HepG2 (cell line): Measurements from ENCODE around the gene ABL2. TPM values are rescaled to one million over a fixed set of nuclear protein-coding genes. Genes with fewer than 3 reads are reported as not detected.

Experiments used
- ADNP ChIP-seq: sonication (generic); formaldehyde crosslinking; IDR thresholded peaks from 2 replicates; pipeline ENCODE4 v1.4.0; 2020; ENCODE audit warnings: missing genetic modification reagents
- ARHGAP35 ChIP-seq: sonication (generic); formaldehyde crosslinking; IDR thresholded peaks from 2 replicates; pipeline ENCODE4 v1.9.0; 2022; ENCODE audit warnings: mild to moderate bottlenecking, inconsistent platforms, moderate library complexity, missing genetic modification reagents, borderline replicate concordance
- BCL6 ChIP-seq: IDR thresholded peaks from 2 replicates; pipeline ENCODE4 v1.6.1; 2016; ENCODE audit warnings: missing genetic modification reagents, missing compliant biosample characterization
- BRCA1 ChIP-seq: sonication (generic); formaldehyde crosslinking; IDR thresholded peaks from 2 replicates; pipeline ENCODE4 v1.4.0; 2020; ENCODE audit warnings: missing genetic modification reagents
- GPN1 ChIP-seq: sonication (generic); formaldehyde crosslinking; IDR thresholded peaks from 2 replicates; pipeline ENCODE4 v1.5.1; 2020; ENCODE audit warnings: missing genetic modification reagents, borderline replicate concordance
- GZF1 ChIP-seq: sonication (generic); formaldehyde crosslinking; IDR thresholded peaks from 2 replicates; pipeline ENCODE4 v1.5.1; 2020; ENCODE audit warnings: mild to moderate bottlenecking, missing genetic modification reagents
- HDAC6 ChIP-seq: fragments of 200-600 bp; sonication (generic); IDR thresholded peaks from 2 replicates; pipeline ENCODE4 v1.7.0; 2017; ENCODE audit warnings: mild to moderate bottlenecking, antibody characterized with exemption, low read length, low read depth
- HOXD1 ChIP-seq: sonication (generic); formaldehyde crosslinking; IDR thresholded peaks from 2 replicates; pipeline ENCODE4 v1.5.0; 2020; ENCODE audit warnings: missing genetic modification reagents
- JDP2 ChIP-seq: sonication (generic); formaldehyde crosslinking; IDR thresholded peaks from 2 replicates; pipeline ENCODE4 v1.8.1; 2022; ENCODE audit warnings: missing genetic modification reagents, borderline replicate concordance
- MAFF ChIP-seq: IDR thresholded peaks from 2 replicates; pipeline ENCODE4 v1.6.1; 2011; ENCODE audit warnings: low read depth, low read length, improper control_type of control experiment
- SMAD3 ChIP-seq: sonication (generic); formaldehyde crosslinking; IDR thresholded peaks from 2 replicates; pipeline ENCODE4 v1.4.0; 2020; ENCODE audit warnings: missing genetic modification reagents
- SMAD9 ChIP-seq: sonication (generic); formaldehyde crosslinking; IDR thresholded peaks from 2 replicates; pipeline ENCODE4 v1.5.1; 2020; ENCODE audit warnings: mild to moderate bottlenecking, missing genetic modification reagents
- SOX6 ChIP-seq, 2 experiments: fragments of 450-650 bp in 1 of 2; sonication (generic) in 1 of 2; formaldehyde crosslinking in 1 of 2; IDR thresholded peaks; 2 replicates each; pipeline versions ENCODE4 v1.4.0 to v1.6.1; 2017 to 2020; ENCODE audit warnings: antibody characterized with exemption in 1 of 2, mild to moderate bottlenecking in 1 of 2, missing genetic modification reagents in 1 of 2
- TCF12 ChIP-seq, 2 experiments: fragments of 450-650 bp in 1 of 2; sonication (generic) in 1 of 2; formaldehyde crosslinking in 1 of 2; IDR thresholded peaks; 2 replicates each; pipeline versions ENCODE4 v1.6.1 to v1.8.0; 2017 to 2022; ENCODE audit warnings: antibody characterized with exemption in 1 of 2, mild to moderate bottlenecking in 1 of 2, missing genetic modification reagents in 1 of 2, moderate library complexity in 1 of 2
- XBP1 ChIP-seq: sonication (generic); formaldehyde crosslinking; IDR thresholded peaks from 2 replicates; pipeline ENCODE4 v1.5.0; 2020; ENCODE audit warnings: missing genetic modification reagents
- ZBTB20 ChIP-seq: sonication (generic); formaldehyde crosslinking; IDR thresholded peaks from 2 replicates; pipeline ENCODE4 v1.8.1; 2023; ENCODE audit warnings: missing genetic modification reagents, low read depth, mild to moderate bottlenecking, borderline replicate concordance
- ZNF382 ChIP-seq: sonication (generic); formaldehyde crosslinking; IDR thresholded peaks from 2 replicates; pipeline ENCODE4 v1.5.0; 2020; ENCODE audit warnings: missing genetic modification reagents, mild to moderate bottlenecking, borderline replicate concordance
- ZNF572 ChIP-seq: sonication (generic); formaldehyde crosslinking; IDR thresholded peaks from 2 replicates; pipeline ENCODE4 v1.5.1; 2020; ENCODE audit warnings: mild to moderate bottlenecking, missing genetic modification reagents
- ZNF672 ChIP-seq: sonication (generic); formaldehyde crosslinking; IDR thresholded peaks from 2 replicates; pipeline ENCODE4 v1.8.1; 2022; ENCODE audit warnings: missing genetic modification reagents
- ZNF747 ChIP-seq: sonication (generic); formaldehyde crosslinking; IDR thresholded peaks from 2 replicates; pipeline ENCODE4 v1.8.1; 2023; ENCODE audit warnings: missing genetic modification reagents, mild to moderate bottlenecking, borderline replicate concordance
- ZNF839 ChIP-seq: sonication (generic); formaldehyde crosslinking; IDR thresholded peaks from 2 replicates; pipeline ENCODE4 v1.4.0; 2020; ENCODE audit warnings: missing genetic modification reagents, mild to moderate bottlenecking, borderline replicate concordance
- polyA plus RNA-seq, 8 experiments: library from polyadenylated mRNA; depleted of rRNA in 3 of 8; stranded (reverse) in 7 of 8; unstranded in 1 of 8; fragments of >200 nt; fragmentation: Illumina TruSeq in 4 of 8; extraction: Trizol in 4 of 8; gene quantifications; 2 replicates each; pipeline versions ENCODE4 v1.2.1 to v1.2.3, GENCODE V29; 2011 to 2016; ENCODE audit warnings: low read depth in 4 of 8, missing spikeins in 1 of 8, mixed read lengths in 1 of 8; ENCODE audit not compliant: insufficient read depth in 1 of 8
- total RNA-seq, 5 experiments: library from RNA; depleted of rRNA; stranded (reverse); fragments of >200 nt; fragmentation: Illumina TruSeq; extraction: Trizol; gene quantifications; 2 replicates each; pipeline ENCODE4 v1.2.3, GENCODE V29; 2016; ENCODE audit warnings: low read depth in 1 of 5
- TF ChIP-seq, protein P1 (sequence below): IDR thresholded peaks from 2 replicates; pipeline ENCODE4 v1.6.1; 2016; ENCODE audit warnings: missing genetic modification reagents, missing compliant biosample characterization
- TF ChIP-seq, protein P2 (sequence below): sonication (generic); formaldehyde crosslinking; IDR thresholded peaks from 2 replicates; pipeline ENCODE4 v1.5.1; 2020; ENCODE audit warnings: missing genetic modification reagents, mild to moderate bottlenecking, borderline replicate concordance
- TF ChIP-seq, protein P3 (sequence below): conservative IDR thresholded peaks from 2 replicates; pipeline ENCODE4 v1.6.1; 2018; ENCODE audit warnings: missing genetic modification reagents
- TF ChIP-seq, protein P4 (sequence below): sonication (generic); formaldehyde crosslinking; IDR thresholded peaks from 2 replicates; pipeline ENCODE4 v1.4.0; 2020; ENCODE audit warnings: missing genetic modification reagents

Gene ABL2
- total and polyA plus RNA-seq, 2 of the 13 experiments (the other 11 are each of a cell fraction or from before 2014, with no cell fraction given), result 5.8 to 6.0 TPM

DNA sequence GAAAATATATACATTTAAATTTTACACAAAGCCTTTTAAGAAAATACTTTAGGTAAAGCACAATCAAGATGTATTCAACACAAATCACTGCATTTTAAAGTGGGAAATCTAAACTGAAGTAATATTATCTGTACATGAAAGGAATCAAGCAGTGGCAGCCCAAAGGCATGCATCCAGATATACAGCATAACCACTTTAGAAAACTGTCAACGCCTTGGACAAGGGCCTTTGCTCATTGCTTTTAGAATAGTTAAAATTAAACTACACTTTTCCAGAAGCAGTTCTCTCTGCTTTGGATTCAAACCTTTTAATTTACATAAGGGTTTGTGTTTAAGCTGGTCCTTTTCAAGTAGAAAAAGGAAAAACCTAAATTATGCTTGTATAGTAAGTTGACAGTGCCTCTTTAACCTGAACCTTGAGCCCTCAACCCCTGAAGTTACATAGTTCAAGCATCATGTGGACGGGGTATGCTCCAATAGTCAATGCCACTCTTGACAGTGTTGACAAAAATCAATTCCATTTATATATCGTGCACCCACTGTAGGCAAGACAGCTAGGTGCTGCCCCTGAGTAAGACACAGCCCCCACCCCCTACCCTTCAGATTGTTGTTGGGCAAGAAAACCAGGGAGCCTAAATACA lies 124.7 kb downstream of the ABL2 start (continued):
- TF ChIP-seq, protein P1, sequence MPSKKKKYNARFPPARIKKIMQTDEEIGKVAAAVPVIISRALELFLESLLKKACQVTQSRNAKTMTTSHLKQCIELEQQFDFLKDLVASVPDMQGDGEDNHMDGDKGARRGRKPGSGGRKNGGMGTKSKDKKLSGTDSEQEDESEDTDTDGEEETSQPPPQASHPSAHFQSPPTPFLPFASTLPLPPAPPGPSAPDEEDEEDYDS (CRISPR knock-in tag), result peak; percentile 36; the same call in 1 of the 2 replicates
- TF ChIP-seq ARHGAP35 (CRISPR knock-in tag), result no peak
- 0 out of 2 replicates have a peak, but pooled peaks have one; percentile 7 for TF ChIP-seq MAFF
- TF ChIP-seq XBP1, result no peak
- 0 out of 2 replicates have a peak, but pooled peaks have one; percentile 73 for TF ChIP-seq SMAD3
- no peak for TF ChIP-seq BRCA1
- TF ChIP-seq, protein P2, sequence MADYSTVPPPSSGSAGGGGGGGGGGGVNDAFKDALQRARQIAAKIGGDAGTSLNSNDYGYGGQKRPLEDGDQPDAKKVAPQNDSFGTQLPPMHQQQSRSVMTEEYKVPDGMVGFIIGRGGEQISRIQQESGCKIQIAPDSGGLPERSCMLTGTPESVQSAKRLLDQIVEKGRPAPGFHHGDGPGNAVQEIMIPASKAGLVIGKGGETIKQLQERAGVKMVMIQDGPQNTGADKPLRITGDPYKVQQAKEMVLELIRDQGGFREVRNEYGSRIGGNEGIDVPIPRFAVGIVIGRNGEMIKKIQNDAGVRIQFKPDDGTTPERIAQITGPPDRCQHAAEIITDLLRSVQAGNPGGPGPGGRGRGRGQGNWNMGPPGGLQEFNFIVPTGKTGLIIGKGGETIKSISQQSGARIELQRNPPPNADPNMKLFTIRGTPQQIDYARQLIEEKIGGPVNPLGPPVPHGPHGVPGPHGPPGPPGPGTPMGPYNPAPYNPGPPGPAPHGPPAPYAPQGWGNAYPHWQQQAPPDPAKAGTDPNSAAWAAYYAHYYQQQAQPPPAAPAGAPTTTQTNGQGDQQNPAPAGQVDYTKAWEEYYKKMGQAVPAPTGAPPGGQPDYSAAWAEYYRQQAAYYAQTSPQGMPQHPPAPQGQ (CRISPR knock-in tag), result no peak
- TF ChIP-seq HDAC6, result no peak
- no peak for TF ChIP-seq ZNF839 (CRISPR knock-in tag)
- TF ChIP-seq, protein P3, sequence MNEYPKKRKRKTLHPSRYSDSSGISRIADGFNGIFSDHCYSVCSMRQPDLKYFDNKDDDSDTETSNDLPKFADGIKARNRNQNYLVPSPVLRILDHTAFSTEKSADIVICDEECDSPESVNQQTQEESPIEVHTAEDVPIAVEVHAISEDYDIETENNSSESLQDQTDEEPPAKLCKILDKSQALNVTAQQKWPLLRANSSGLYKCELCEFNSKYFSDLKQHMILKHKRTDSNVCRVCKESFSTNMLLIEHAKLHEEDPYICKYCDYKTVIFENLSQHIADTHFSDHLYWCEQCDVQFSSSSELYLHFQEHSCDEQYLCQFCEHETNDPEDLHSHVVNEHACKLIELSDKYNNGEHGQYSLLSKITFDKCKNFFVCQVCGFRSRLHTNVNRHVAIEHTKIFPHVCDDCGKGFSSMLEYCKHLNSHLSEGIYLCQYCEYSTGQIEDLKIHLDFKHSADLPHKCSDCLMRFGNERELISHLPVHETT, result no peak
- no peak for TF ChIP-seq SOX6 (IDR thresholded peaks at IDR 0.05)
- TF ChIP-seq SOX6 (CRISPR knock-in tag; IDR thresholded peaks at IDR 0.05), result peak; percentile 93
- no peak for TF ChIP-seq SMAD9
- no peak for TF ChIP-seq ZNF382
- TF ChIP-seq HOXD1 (CRISPR knock-in tag), result no peak
- TF ChIP-seq GPN1 (CRISPR knock-in tag), result no peak
- TF ChIP-seq TCF12 (IDR thresholded peaks at IDR 0.05), result no peak
- no peak for TF ChIP-seq TCF12 (CRISPR knock-in tag; IDR thresholded peaks at IDR 0.05)
- TF ChIP-seq ZNF572 (CRISPR knock-in tag), result no peak
- TF ChIP-seq ZNF672 (CRISPR knock-in tag), result no peak
- no peak for TF ChIP-seq ZNF747 (CRISPR knock-in tag)
- TF ChIP-seq BCL6 (CRISPR knock-in tag), result peak; percentile 77
- TF ChIP-seq ADNP (CRISPR knock-in tag), result no peak
- no peak for TF ChIP-seq GZF1
- TF ChIP-seq JDP2 (CRISPR knock-in tag), result no peak
- TF ChIP-seq ZBTB20 (CRISPR knock-in tag), result peak; percentile 38; the same call in 1 of the 2 replicates
- TF ChIP-seq, protein P4, sequence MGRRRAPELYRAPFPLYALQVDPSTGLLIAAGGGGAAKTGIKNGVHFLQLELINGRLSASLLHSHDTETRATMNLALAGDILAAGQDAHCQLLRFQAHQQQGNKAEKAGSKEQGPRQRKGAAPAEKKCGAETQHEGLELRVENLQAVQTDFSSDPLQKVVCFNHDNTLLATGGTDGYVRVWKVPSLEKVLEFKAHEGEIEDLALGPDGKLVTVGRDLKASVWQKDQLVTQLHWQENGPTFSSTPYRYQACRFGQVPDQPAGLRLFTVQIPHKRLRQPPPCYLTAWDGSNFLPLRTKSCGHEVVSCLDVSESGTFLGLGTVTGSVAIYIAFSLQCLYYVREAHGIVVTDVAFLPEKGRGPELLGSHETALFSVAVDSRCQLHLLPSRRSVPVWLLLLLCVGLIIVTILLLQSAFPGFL (CRISPR knock-in tag), result no peak
